Testis (tissue), 3 donors: ENCODE results near the gene CRIP1. TPM values are rescaled to one million over a fixed set of nuclear protein-coding genes. Genes with fewer than 3 reads are reported as not detected.

Experiments
- DNase-seq: peaks from one replicate; pipeline ENCODE4 v3.0.0-alpha.2; 2019
- H3K27ac ChIP-seq, 2 donors: fragments of 200-600 bp; sonication (generic); one replicate each; pipeline ENCODE4 v1.5.1; 2019
- H3K27me3 ChIP-seq: fragments of 200-600 bp; sonication (generic); one replicate; pipeline ENCODE4 v1.5.1; 2019
- H3K36me3 ChIP-seq: fragments of 200-600 bp; sonication (generic); one replicate; pipeline ENCODE4 v1.5.1; 2017; ENCODE audit warnings: low read depth; ENCODE audit errors: missing control alignments
- H3K4me1 ChIP-seq: fragments of 200-600 bp; sonication (generic); one replicate; pipeline ENCODE4 v1.5.1; 2019
- H3K4me3 ChIP-seq, 2 donors: fragments of 200-600 bp; sonication (generic); one replicate each; pipeline ENCODE4 v1.5.1; 2017 to 2019
- H3K9me3 ChIP-seq: fragments of 200-600 bp; sonication (generic); one replicate; pipeline ENCODE4 v1.5.1; 2017
- CTCF ChIP-seq, 3 experiments: fragments of 450-650 bp in 2 of 3; fragments of 200-600 bp in 1 of 3; sonication (generic) in 1 of 3; IDR thresholded peaks; one replicate each; pipeline ENCODE4 v1.5.1; 2016 to 2019; ENCODE audit warnings: antibody characterized with exemption in 3 of 3, mild to moderate bottlenecking in 2 of 3, moderate library complexity in 1 of 3
- POLR2A ChIP-seq: fragments of 450-650 bp; IDR thresholded peaks from one replicate; pipeline ENCODE4 v1.6.1; 2017; ENCODE audit warnings: antibody characterized with exemption, mild to moderate bottlenecking, moderate library complexity
- WGBS, 2 donors: methylation state at CpG; one replicate each; pipeline ENCODE4 v1.1.5; 2018; 5-methylcytosine and 5-hydroxymethylcytosine counted together
- intact Hi-C: fragments of 100-400 bp; cut with DNase I; formaldehyde crosslinking; loops from one replicate; pipeline ENCODE4 v1.15.1; 2023; ENCODE audit warnings: low total_unique reads
- polyA plus RNA-seq: library from polyadenylated mRNA; stranded (reverse); fragments of 350-450 nt; fragmentation: Illumina TruSeq; extraction: RNeasy Lipid Tissue Mini Kit (QIAGEN cat#74804); gene quantifications from one replicate; pipeline ENCODE4 v1.2.3, GENCODE V29; 2014; ENCODE audit warnings: low read depth, low replicate concordance; ENCODE audit not compliant: insufficient read depth
- total RNA-seq, 2 donors: library from RNA; depleted of rRNA; stranded (reverse); fragments of >200 nt; gene quantifications; one replicate each; pipeline ENCODE4 v1.2.3, GENCODE V29; 2016

Gene CRIP1
- total and polyA plus RNA-seq, 3 donors from 2014 or later, result 3.0 to 154 (median 4.4) TPM

DNA sequence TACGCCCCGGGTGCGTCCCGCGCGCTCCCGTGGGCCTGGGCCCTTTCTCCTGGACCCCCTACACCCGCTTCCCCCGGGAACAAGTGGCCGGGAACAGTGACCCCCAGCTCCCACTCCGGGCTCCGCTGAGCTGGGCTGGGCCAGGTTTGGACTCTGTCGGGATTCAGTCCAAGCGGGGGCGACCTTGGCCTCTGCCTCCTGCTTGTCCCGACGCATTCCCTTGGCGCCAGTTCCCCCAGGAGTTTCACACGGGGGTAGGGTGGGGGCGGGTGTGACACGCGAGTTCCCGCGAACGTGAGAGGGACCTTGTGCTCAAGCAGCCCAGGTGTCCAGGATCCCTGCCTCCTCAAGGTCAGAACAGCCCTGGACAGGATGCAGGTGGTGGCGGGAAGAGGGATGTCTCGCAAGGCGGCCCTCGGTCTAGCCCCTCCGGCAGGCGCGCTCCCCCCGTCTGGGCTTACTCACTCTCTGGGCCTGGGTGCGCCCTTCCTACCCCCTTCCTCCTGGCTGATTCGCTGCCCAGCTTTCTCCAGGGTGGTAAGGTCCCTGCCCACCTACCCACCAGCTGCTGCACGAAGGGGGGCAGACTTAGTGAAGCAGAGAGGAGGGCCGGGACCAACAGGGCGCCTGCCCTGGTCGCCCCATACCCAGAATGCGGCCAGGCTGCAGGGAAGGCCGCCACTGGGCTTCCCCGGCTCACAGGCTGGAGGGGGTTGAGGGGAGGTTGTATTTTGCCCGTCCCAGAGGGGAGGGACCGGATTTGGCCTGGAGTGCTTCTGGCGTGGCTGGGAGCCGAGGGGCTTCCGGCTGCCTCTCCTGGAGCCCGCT is 11.2 kb upstream of the CRIP1 start:
- TF ChIP-seq POLR2A (no peak), CTCF (IDR thresholded peaks at IDR 0.05) (no peak)
- WGBS, 2 donors, result 7 to 11% methylated on average over 12 to 45 of the region's 48 CpGs

DNA sequence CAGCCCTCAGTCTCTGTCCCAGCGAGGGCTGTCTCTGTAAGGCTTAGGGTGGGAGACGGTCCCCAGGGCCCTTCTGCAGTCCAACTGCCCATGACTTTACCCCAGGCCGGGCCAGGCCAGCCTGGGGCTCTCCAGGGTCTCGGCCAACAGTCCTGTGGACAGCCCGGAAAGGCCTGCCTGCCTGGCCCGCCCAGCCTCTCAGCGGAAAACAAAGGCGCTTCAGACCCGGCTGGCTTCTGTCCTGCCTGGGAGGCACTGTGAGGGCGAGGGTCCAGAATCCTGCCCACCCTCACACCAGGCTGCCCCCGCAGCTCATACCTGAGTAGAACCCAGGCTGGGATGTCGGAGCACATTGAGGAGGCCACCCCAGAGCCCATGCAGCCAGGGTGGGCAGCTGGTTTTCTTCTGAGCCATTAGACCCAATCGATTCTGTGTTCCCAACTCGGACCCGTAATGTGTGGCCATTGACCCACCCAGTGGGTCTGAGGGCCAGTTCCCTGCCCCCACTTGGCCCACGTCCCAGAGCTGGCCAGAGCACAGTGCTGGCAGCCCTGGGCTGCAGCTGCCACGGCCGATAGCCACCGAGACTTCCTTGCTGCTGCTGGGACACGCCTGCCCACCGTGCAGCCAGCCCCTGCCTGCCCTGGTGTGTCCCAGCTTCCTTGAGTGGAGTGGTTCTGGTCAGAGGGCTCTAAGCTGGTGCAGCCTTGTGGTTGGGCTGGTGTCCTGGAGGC is 10.4 kb upstream of the CRIP1 start:
- Histone ChIP-seq H3K36me3 (no peaks in the 10 kb centered on the region), H3K27me3 (peaks cover 3% of the 10 kb centered on the region), H3K9me3 (no peaks in the 10 kb centered on the region), H3K4me1 (peaks cover 54% of the 10 kb centered on the region), H3K4me3 (peak overlapping the region; percentile 55 to 62), H3K27ac (peak overlapping the region in 1 of 2 donors; percentile 79)
- no peak for DNase-seq
- WGBS, 2 donors, result 26 to 36% methylated on average over 8 to 21 of the region's 21 CpGs
- TF ChIP-seq CTCF (IDR thresholded peaks at IDR 0.05), result no peak
- TF ChIP-seq POLR2A, result no peak
- intact Hi-C loops, result no loop called here

More for the DNA sequence above, 11.2 kb upstream of the CRIP1 start:
- H3K27ac ChIP-seq, result peak overlapping the region in 1 of 2 donors; percentile 79
- H3K4me3 ChIP-seq, result peak overlapping the region; percentile 55 to 62
- DNase-seq, result no peak
- H3K9me3 ChIP-seq, result no peaks in the 10 kb centered on the region
- no peaks in the 10 kb centered on the region for H3K36me3 ChIP-seq
- peaks cover 3% of the 10 kb centered on the region for H3K27me3 ChIP-seq
- H3K4me1 ChIP-seq, result peaks cover 52% of the 10 kb centered on the region
- intact Hi-C loops, result no loop called here

DNA sequence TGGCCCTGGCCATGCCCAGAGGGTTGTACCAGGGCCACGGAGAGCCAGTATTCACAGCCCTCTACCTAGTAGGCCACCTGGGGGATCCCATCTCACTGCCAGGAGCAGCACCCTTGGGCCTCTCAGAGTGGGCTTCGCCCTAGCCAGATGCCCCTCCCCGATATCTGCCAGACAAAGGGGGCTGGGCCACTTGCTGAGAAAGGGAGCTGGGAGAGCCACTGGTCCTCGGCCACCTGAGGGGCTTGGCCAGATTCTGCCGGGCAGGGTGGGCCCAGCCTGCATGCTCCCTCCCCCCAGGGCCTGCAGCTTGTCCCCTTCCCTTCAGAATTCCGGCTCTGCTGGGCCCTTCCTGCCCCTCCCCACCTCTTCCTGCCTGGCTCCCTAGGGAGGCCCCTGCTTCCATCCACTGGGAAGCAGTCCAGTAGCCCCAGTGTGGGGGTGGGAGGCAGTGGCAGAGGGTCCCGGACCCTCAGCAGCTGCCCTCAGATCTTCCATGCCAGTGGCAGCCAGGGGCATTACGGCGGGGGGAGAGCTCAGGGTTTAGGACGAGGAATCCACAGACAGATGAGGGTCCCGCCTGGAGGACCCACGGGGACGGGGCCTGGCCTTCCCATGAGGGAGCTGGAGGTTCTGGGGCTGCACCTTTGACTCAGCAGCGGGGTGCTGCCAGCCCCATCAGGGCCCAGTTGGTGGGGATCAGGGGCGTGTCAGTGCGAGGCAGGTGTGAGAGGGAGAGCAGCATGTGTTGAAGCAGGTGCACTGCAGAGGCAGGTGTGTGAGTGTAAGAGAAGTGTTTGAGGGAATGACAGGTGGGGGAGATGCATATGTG is 9.6 kb upstream of the CRIP1 start:
- intact Hi-C loops, result no loop called here
- Histone ChIP-seq H3K9me3 (no peaks in the 10 kb centered on the region), H3K4me3 (no peak overlapping the region), H3K4me1 (peaks cover 54% of the 10 kb centered on the region), H3K27me3 (peaks cover 3% of the 10 kb centered on the region), H3K36me3 (no peaks in the 10 kb centered on the region), H3K27ac (no peak overlapping the region)
- WGBS, 2 donors, result 61 to 63% methylated on average over 7 to 16 of the region's 16 CpGs
- TF ChIP-seq POLR2A (no peak), CTCF (IDR thresholded peaks at IDR 0.05) (no peak)
- DNase-seq, result no peak

- Histone ChIP-seq H3K4me1 (peaks cover 61% of the 10 kb centered on the region), H3K4me3 (peak overlapping the region in 1 of 2 donors; percentile 6), H3K36me3 (no peaks in the 10 kb centered on the region), H3K27me3 (peaks cover 3% of the 10 kb centered on the region), H3K9me3 (no peaks in the 10 kb centered on the region), H3K27ac (no peak overlapping the region)
- intact Hi-C loops, result no loop called here
- DNase-seq, result no peak
- 23 to 36% methylated on average over 22 to 45 of the region's 56 CpGs for WGBS, 2 donors
- TF ChIP-seq CTCF (IDR thresholded peaks at IDR 0.05) (no peak), POLR2A (no peak)
Measured at GRCh38 chr14:105477660-105478397, 8.9 kb upstream of the CRIP1 start.
